Measurements from ENCODE around the gene TFG. TPM values are rescaled to one million over a fixed set of nuclear protein-coding genes. Genes with fewer than 3 reads are reported as not detected.
"Not testable (repeated sequence)": the region's sequence is repeated elsewhere in the genome, so short reads cannot be mapped to it uniquely, and the experiment has no call there.

Gene TFG
- total RNA-seq, result 64.8 and 68.2 TPM in 2 replicates

- peak; percentile 89 for FAIRE-seq
- Histone ChIP-seq H3K4me3 (ENCODE audit: low read depth, low read length) (peak within 1 kb of the TSS; percentile 80), H3K36me3 (ENCODE audit: control insufficient read depth, insufficient read depth, low read length) (peaks cover 3% of the 10 kb centered on the region), H3K27me3 (ENCODE audit: control insufficient read depth, insufficient read depth, low read length) (no peaks in the 10 kb centered on the region)
- no peak for TF ChIP-seq CTCF (IDR thresholded peaks at IDR 0.05; ENCODE audit: insufficient read depth, low read length, severe bottlenecking)
- peak; percentile 98 for DNase-seq (ENCODE audit: low read depth)
Observed at GRCh38 chr3:100708989-100709841, at the start of gene TFG. Gene TFG, plus strand, starts transcription at chr3:100709494. Its CDS starts 4,192 bp downstream, at chr3:100713686.

GRCh38 chr3:100661294-100661693 lies 48.0 kb upstream of the TFG start:
- not testable (repeated sequence) for H3K36me3 ChIP-seq (ENCODE audit: control insufficient read depth, insufficient read depth, low read length); H3K4me3 ChIP-seq (ENCODE audit: low read depth, low read length); H3K27me3 ChIP-seq (ENCODE audit: control insufficient read depth, insufficient read depth, low read length); DNase-seq (ENCODE audit: low read depth); FAIRE-seq

- Histone ChIP-seq H3K4me3 (ENCODE audit: low read depth, low read length) (no peak overlapping the region), H3K36me3 (ENCODE audit: control insufficient read depth, insufficient read depth, low read length) (no peaks in the 10 kb centered on the region), H3K27me3 (ENCODE audit: control insufficient read depth, insufficient read depth, low read length) (no peaks in the 10 kb centered on the region)
- FAIRE-seq (no peak), DNase-seq (ENCODE audit: low read depth) (peak; percentile 7)
- no peak for TF ChIP-seq CTCF (IDR thresholded peaks at IDR 0.05; ENCODE audit: insufficient read depth, low read length, severe bottlenecking)
Observed at GRCh38 chr3:100662113-100662823, 47.0 kb upstream of the TFG start.

- Histone ChIP-seq H3K4me3 (ENCODE audit: low read depth, low read length) (no peak overlapping the region), H3K27me3 (ENCODE audit: control insufficient read depth, insufficient read depth, low read length) (no peaks in the 10 kb centered on the region), H3K36me3 (ENCODE audit: control insufficient read depth, insufficient read depth, low read length) (no peaks in the 10 kb centered on the region)
- TF ChIP-seq CTCF (IDR thresholded peaks at IDR 0.05; ENCODE audit: insufficient read depth, low read length, severe bottlenecking), result no peak
- no peak for FAIRE-seq
- no peak for DNase-seq (ENCODE audit: low read depth)
Observed at GRCh38 chr3:100665230-100665629, 44.1 kb upstream of the TFG start.

- peak; percentile 46 for DNase-seq (ENCODE audit: low read depth)
- FAIRE-seq; H3K36me3 ChIP-seq (ENCODE audit: control insufficient read depth, insufficient read depth, low read length); H3K27me3 ChIP-seq (ENCODE audit: control insufficient read depth, insufficient read depth, low read length); H3K4me3 ChIP-seq (ENCODE audit: low read depth, low read length): not testable (repeated sequence)
Observed at GRCh38 chr3:100666699-100667098, 42.6 kb upstream of the TFG start.

GRCh38 chr3:100667316-100667715 lies 42.0 kb upstream of the TFG start:
- not testable (repeated sequence) for H3K27me3 ChIP-seq (ENCODE audit: control insufficient read depth, insufficient read depth, low read length); FAIRE-seq

GRCh38 chr3:100670995-100671394 lies 38.3 kb upstream of the TFG start:
- not testable (repeated sequence) for DNase-seq (ENCODE audit: low read depth); H3K4me3 ChIP-seq (ENCODE audit: low read depth, low read length); H3K27me3 ChIP-seq (ENCODE audit: control insufficient read depth, insufficient read depth, low read length); H3K36me3 ChIP-seq (ENCODE audit: control insufficient read depth, insufficient read depth, low read length); FAIRE-seq

More at GRCh38 chr3:100667316-100667715, 42.0 kb upstream of the TFG start:
- H3K36me3 ChIP-seq (ENCODE audit: control insufficient read depth, insufficient read depth, low read length); H3K4me3 ChIP-seq (ENCODE audit: low read depth, low read length); DNase-seq (ENCODE audit: low read depth): not testable (repeated sequence)
